ENCODE results near the gene STN1. TPM values are rescaled to one million over a fixed set of nuclear protein-coding genes. Genes with fewer than 3 reads are reported as not detected.

Gene STN1
- total and polyA plus RNA-seq, 2 of the 4 experiments (the other 2 are of a cell fraction), result 17.8 to 32.3 TPM

DNA sequence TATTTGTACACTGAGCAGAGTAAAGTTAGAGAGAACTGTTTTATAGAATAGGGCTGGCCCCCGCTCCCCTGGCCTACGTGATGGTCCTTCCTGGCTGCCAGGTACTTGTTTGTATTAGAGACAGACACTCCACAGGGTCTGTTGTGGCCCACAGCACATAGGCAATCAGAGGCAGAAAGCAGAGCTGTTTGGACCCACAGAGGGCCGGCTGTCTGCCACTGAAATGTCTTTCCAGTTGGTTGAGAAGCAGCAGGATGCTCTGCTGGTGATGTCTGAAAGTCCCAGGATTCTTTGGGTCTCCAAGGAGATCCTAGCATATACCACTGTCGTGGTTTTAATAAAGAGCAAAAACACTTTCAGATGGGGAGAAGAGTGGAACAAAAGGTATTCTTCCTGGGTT lies 5.2 kb downstream of the STN1 start:
- H3K4me3 ChIP-seq (ENCODE audit: insufficient read depth, low read depth, low read length), result no peak overlapping the region
- POLR2A ChIA-PET (ENCODE audit: unreplicated experiment), result no interaction called here
- peaks cover 19 to 31% of the 10 kb centered on the region in 2 experiments for H3K79me1 ChIP-seq (ENCODE audit: low read depth in 1 of 2, low read length in 2 of 2)
- CTCF ChIA-PET, result no interaction called here
- no peaks in the 10 kb centered on the region for H4K20me1 ChIP-seq (ENCODE audit: insufficient read depth, low read length)
- no peak overlapping the region for H4K5ac ChIP-seq (ENCODE audit: low read depth, low read length)
- H3K56ac ChIP-seq (ENCODE audit: extremely low read depth, insufficient read depth, low read length), result no peak overlapping the region
- no peak for ATAC-seq (ENCODE audit: low read depth)
- H4K91ac ChIP-seq (ENCODE audit: insufficient read depth, low read depth, low read length), result no peak overlapping the region
- dilution Hi-C loops (cut with HindIII; ENCODE audit: low sequenced_read_pairs, unreplicated experiment), result no loop called here
- no peaks in the 10 kb centered on the region for H3K36me3 ChIP-seq (ENCODE audit: control insufficient read depth, insufficient read depth, low read length)
- no peak overlapping the region for H3K4me2 ChIP-seq (ENCODE audit: low read depth, low read length)
- no peak for DNase-seq
- no peak overlapping the region for H2BK15ac ChIP-seq (ENCODE audit: low read depth, low read length)
- no peak for TF ChIP-seq MAZ (IDR thresholded peaks at IDR 0.05; ENCODE audit: borderline replicate concordance, low read depth, low read length)
- TF ChIP-seq RAD21 (IDR thresholded peaks at IDR 0.05; ENCODE audit: low read length), result no peak
- TF ChIP-seq NFE2L2 (IDR thresholded peaks at IDR 0.05; ENCODE audit: low read depth, low read length), result no peak
- no peak overlapping the region for H4K8ac ChIP-seq (ENCODE audit: low read depth in 2 of 2, low read length in 2 of 2)
- no peak overlapping the region for H3K4ac ChIP-seq (ENCODE audit: low read depth, low read length)
- no peak overlapping the region for H2AFZ ChIP-seq (replicated peaks; ENCODE audit: low read length, poor library complexity)
- no peak overlapping the region for H3K18ac ChIP-seq (ENCODE audit: low read depth, low read length)
- intact Hi-C loops (cut with micrococcal nuclease), result no loop called here
- WGBS, 2 experiments (ENCODE audit: extremely low coverage in 2 of 2, insufficient read length in 1 of 2), result no CpG with 5 or more reads among the region's 4 CpGs
- no peak overlapping the region for H2BK20ac ChIP-seq (ENCODE audit: low read depth, low read length)
- H2BK120ac ChIP-seq (ENCODE audit: low read depth, low read length), result no peak overlapping the region
- H3K9ac ChIP-seq (ENCODE audit: low read depth, low read length), result no peak overlapping the region
- no peak overlapping the region for H3K14ac ChIP-seq (replicated peaks; ENCODE audit: low read depth, low read length)
- H3K4me1 ChIP-seq (ENCODE audit: control insufficient read depth, insufficient read depth, low read length), result peaks cover 9% of the 10 kb centered on the region
- no peak overlapping the region for H3K23ac ChIP-seq (ENCODE audit: low read depth, low read length)
- no TSS peak for BruUV-seq (replicated peaks)
- H3K27me3 ChIP-seq (ENCODE audit: control insufficient read depth, insufficient read depth, low read length), result no peaks in the 10 kb centered on the region
- no peaks in the 10 kb centered on the region for H3K9me3 ChIP-seq (ENCODE audit: control insufficient read depth, insufficient read depth, low read length)
- no peak overlapping the region for H3K27ac ChIP-seq (ENCODE audit: insufficient read depth, low read length)
- H3K9me1 ChIP-seq (ENCODE audit: insufficient read depth, low read length), result 0 out of 2 replicates have a peak, but pooled peaks cover 4% of the 10 kb centered on the region
- H2AK9ac ChIP-seq (replicated peaks; ENCODE audit: low read depth, low read length, poor library complexity), result no peak overlapping the region
- in situ Hi-C loops (cut with MboI; ENCODE audit: low sequenced_read_pairs), result no loop called here
- H2AK5ac ChIP-seq (ENCODE audit: low read depth, low read length), result no peak overlapping the region
- H2BK5ac ChIP-seq (ENCODE audit: low read depth, low read length, poor library complexity, severe bottlenecking), result no peak overlapping the region

All from IMR-90 (cell line).